Right lobe of liver (tissue), 6 donors: ENCODE measurements around the gene SENP8. TPM values are rescaled to one million over a fixed set of nuclear protein-coding genes. Genes with fewer than 3 reads are reported as not detected.

Experiments
- ATAC-seq, 4 donors: fragments of 200-7000 bp; cut with Tn5 transposase; one replicate each; pipeline ENCODE4 v1.9.1; 2020; ENCODE audit warnings: mild to moderate bottlenecking in 4 of 4, moderate library complexity in 4 of 4
- DNase-seq, 3 donors: peaks; one replicate each; pipeline ENCODE4 v3.0.0-alpha.2; 2020
- H3K27ac ChIP-seq, 3 donors: fragments of 200-600 bp; one replicate each; pipeline ENCODE4 v1.8.0; 2022
- H3K27me3 ChIP-seq, 2 donors: fragments of 200-600 bp; one replicate each; pipeline ENCODE4 v1.8.0; 2022
- H3K36me3 ChIP-seq, 4 donors: fragments of 200-600 bp; sonication (generic) in 1 of 4; one replicate each; pipeline versions ENCODE4 v1.5.1 to v1.8.0; 2017 to 2022; ENCODE audit warnings: control low read depth in 1 of 4
- H3K4me1 ChIP-seq, 4 donors: fragments of 200-600 bp; sonication (generic) in 1 of 4; one replicate each; pipeline versions ENCODE4 v1.5.1 to v1.8.0; 2017 to 2022; ENCODE audit warnings: control low read depth in 1 of 4
- H3K4me3 ChIP-seq, 3 donors: fragments of 200-600 bp; one replicate each; pipeline ENCODE4 v1.8.0; 2022
- H3K9me3 ChIP-seq, 4 donors: fragments of 200-600 bp; sonication (generic) in 1 of 4; one replicate each; pipeline versions ENCODE4 v1.5.1 to v1.8.0; 2017 to 2022; ENCODE audit warnings: control low read depth in 1 of 4
- POLR2A ChIP-seq: fragments of 450-650 bp; IDR thresholded peaks from one replicate; pipeline ENCODE4 v1.6.1; 2017; ENCODE audit warnings: antibody characterized with exemption, mild to moderate bottlenecking
- WGBS: methylation state at CpG from one replicate; pipeline ENCODE4 v1.1.6; 2018; ENCODE audit warnings: low coverage, low lambda C conversion rate; ENCODE audit not compliant: insufficient coverage; ENCODE audit errors: missing lambda C conversion rate; 5-methylcytosine and 5-hydroxymethylcytosine counted together
- intact Hi-C, 2 donors: fragments of 100-400 bp; cut with DNase I; formaldehyde crosslinking; loops; one replicate each; pipeline versions ENCODE4 v1.11.2 to v1.14.1; 2022
- total RNA-seq, 6 experiments: library from RNA; depleted of rRNA in 2 of 6; stranded (reverse); fragments of >200 nt in 2 of 6; fragmentation: NEBNext Ultra II Directional in 3 of 6; extraction: Animal tissue kit (Norgen Biotek cat#: 25700) in 3 of 6; gene quantifications; one replicate each; pipeline versions ENCODE4 v1.1.0 to v1.2.4, GENCODE V29; 2016 to 2023
- TF ChIP-seq, protein P1 (sequence below), 4 donors: fragments of 200-600 bp in 3 of 4; fragments of 450-650 bp in 1 of 4; IDR thresholded peaks; one replicate each; pipeline versions ENCODE4 v1.5.1 to v1.8.0; 2016 to 2022; ENCODE audit warnings: antibody characterized with exemption in 4 of 4, mild to moderate bottlenecking in 2 of 4
- donor health status: DM: no; HTN: yes; CAD: no.
- donor health status: DM: no; HTN: no; CAD: no.
- donor health status: DM: no; HTN: no; CAD: no.
- donor health status: DM: no; HTN: yes; CAD: no.
- donor health status: DM: no; HTN: yes; CAD: no.

Gene SENP8
- total RNA-seq, 6 experiments from 2014 or later, result 0.61 to 2.6 (median 1.0) TPM

DNA sequence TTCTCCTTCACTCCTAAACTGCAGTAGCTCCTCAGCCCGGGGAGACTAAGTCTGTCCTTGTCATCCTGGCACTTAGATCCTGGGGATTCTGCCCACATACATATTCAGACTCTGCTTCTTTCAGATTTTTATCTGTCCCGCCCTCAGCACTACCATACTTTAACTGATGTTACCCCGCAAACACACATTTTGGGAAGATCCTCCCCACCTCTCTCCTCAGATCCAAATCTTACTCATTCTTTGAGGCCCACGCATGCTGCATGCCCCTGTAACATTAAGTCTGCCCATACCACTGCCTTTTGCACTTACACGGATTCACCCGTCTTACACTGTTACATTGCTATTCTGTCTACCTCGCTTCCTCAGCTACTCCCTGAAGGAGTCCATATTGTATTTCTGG, 36.1 kb downstream of the SENP8 start:
- ATAC-seq (no peak), DNase-seq (no peak)
- WGBS, result 95% methylated on average over 7 of the region's 7 CpGs
- TF ChIP-seq, protein P1, sequence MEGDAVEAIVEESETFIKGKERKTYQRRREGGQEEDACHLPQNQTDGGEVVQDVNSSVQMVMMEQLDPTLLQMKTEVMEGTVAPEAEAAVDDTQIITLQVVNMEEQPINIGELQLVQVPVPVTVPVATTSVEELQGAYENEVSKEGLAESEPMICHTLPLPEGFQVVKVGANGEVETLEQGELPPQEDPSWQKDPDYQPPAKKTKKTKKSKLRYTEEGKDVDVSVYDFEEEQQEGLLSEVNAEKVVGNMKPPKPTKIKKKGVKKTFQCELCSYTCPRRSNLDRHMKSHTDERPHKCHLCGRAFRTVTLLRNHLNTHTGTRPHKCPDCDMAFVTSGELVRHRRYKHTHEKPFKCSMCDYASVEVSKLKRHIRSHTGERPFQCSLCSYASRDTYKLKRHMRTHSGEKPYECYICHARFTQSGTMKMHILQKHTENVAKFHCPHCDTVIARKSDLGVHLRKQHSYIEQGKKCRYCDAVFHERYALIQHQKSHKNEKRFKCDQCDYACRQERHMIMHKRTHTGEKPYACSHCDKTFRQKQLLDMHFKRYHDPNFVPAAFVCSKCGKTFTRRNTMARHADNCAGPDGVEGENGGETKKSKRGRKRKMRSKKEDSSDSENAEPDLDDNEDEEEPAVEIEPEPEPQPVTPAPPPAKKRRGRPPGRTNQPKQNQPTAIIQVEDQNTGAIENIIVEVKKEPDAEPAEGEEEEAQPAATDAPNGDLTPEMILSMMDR (IDR thresholded peaks at IDR 0.05), result no peak
- TF ChIP-seq POLR2A, result no peak
- H3K4me3 ChIP-seq, result no peak overlapping the region
- peaks cover 0 to 8% (median 0%) of the 10 kb centered on the region in 4 donors for H3K4me1 ChIP-seq
- intact Hi-C loops, result loop anchor here in 1 of 2 donors (10.0 kb wide), 1 partner anchor 410 kb away; no protein-coding TSS in a partner anchor
- no peak overlapping the region for H3K27ac ChIP-seq
- H3K36me3 ChIP-seq, result no peaks in the 10 kb centered on the region
- no peaks in the 10 kb centered on the region for H3K9me3 ChIP-seq
- no peaks in the 10 kb centered on the region for H3K27me3 ChIP-seq

DNA sequence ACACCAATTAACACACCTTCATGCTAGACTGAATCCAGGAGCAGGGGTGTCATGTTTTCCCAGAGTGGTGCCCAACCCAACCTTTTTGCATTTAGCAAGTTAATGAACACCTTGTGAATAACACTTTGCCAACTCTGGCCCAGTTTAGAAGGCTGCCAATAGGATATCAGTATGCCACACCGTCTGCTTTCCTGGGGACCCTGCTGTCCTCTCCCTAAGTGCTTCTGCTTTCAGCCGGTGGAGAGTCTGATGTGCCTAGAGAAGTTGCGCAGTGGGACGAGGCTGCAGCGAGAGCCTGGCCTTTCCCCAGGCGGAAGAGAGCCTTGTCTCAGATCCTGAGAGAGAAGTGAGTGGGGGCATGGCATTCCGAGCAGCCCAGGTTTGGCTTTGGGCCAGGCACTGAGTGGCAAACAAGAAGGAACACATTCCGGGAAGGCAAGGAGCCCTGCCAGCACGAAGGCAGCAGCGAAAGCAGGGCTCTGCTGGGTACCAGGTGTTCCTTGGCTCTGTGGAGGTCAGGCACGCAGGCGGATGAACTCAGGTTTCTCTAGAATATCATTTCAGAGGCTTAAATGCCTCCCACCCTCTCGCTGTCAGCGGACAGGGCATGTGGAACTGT, 36.9 kb downstream of the SENP8 start:
- Histone ChIP-seq H3K36me3 (no peaks in the 10 kb centered on the region), H3K27me3 (no peaks in the 10 kb centered on the region), H3K9me3 (no peaks in the 10 kb centered on the region), H3K4me3 (peak overlapping the region; percentile 24 to 60 (median 46)), H3K4me1 (peaks cover 0 to 8% (median 0%) of the 10 kb centered on the region in 4 donors), H3K27ac (no peak overlapping the region)
- intact Hi-C loops, result loop anchor here in 1 of 2 donors (10.0 kb wide), 1 partner anchor 410 kb away; no protein-coding TSS in a partner anchor
- DNase-seq (peak; percentile 71 to 76 (median 74)), ATAC-seq (peak; percentile 58 to 71 (median 63))
- TF ChIP-seq, protein P1 (IDR thresholded peaks at IDR 0.05), result no peak
- no peak for TF ChIP-seq POLR2A
- 36% methylated on average over 6 of the region's 14 CpGs for whole genome bisulfite sequencing

DNA sequence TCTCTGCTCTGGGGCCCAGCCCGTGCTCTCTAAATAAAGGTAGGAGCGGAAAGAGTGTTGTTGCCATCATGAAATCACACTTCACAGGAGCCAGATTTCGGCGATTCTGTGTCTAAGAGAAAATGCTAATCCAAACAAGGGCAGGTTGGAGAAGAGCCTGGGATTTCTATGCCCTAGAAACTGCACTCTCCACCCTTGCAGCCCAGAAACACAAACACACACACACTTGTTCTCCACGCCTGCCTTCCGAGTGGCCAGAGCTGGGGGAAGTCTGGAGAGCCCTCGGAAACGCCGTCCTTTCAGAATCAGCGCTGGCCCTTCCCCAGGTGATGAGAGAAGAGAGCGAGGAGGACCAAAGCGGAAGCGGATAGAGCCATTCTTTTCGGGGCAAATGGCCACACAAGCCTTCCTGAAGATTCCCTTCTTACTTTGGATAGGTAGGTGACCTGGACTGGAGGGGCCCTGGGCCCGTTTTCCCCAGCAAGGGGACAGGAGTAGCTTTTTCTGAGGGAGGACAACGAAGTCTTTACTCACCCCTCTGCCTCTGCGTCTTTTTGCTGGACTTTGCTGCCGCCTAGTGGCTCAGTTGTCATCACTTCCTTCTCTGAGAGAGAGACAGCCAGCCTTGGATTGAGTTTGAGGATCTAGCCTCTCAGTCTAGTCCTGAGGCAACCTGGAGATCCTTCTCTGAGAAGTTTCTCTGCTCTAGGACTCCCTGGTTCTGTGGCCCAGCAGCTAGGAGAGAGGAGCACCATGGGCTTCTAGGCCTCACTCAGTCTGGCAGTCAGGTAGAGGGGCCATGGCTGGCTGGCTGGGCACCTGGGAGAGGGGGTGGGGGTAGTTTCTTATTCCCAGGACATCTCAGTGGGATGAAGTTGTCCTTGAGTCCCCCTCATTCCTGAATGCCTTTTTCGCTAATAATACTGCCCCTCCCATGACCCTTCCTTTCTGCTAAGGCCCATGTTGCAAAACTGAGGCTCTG, 37.7 kb downstream of the SENP8 start:
- no peaks in the 10 kb centered on the region for H3K9me3 ChIP-seq
- ATAC-seq (peak; percentile 90 to 93 (median 92)), DNase-seq (peak; percentile 81 to 83 (median 83))
- H3K27ac ChIP-seq, result no peak overlapping the region
- peak overlapping the region; percentile 24 to 60 (median 46) for H3K4me3 ChIP-seq
- H3K27me3 ChIP-seq, result no peaks in the 10 kb centered on the region
- 10% methylated on average over 15 of the region's 19 CpGs for WGBS
- intact Hi-C loops, result loop anchor here in 1 of 2 donors (10.0 kb wide), 1 partner anchor 411 kb away; no protein-coding TSS in a partner anchor
- peaks cover 0 to 8% (median 0%) of the 10 kb centered on the region in 4 donors for H3K4me1 ChIP-seq
- no peaks in the 10 kb centered on the region for H3K36me3 ChIP-seq
- TF ChIP-seq, protein P1 (IDR thresholded peaks at IDR 0.05), result peak; percentile 76 to 91 (median 82)
- TF ChIP-seq POLR2A, result no peak

DNA sequence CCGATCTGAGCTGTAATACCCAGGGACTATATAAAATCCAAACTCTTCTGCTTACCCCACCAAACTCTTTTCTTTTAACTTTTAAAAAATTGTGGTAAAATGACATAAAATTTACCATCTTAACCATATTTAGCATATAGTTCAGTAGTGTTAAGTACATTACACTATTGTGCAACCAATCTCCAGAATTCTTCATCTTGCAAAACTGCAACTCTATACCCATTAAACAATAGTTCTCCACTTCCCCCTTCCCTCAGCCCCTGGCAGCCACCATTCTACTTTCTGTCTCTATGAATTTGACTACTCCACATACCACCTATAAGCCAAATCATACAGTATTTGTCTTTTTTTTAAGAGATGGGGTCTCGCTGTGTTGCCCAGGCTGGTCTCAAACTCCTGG, 38.7 kb downstream of the SENP8 start:
- Histone ChIP-seq H3K4me1 (peaks cover 0 to 8% (median 0%) of the 10 kb centered on the region in 4 donors), H3K36me3 (no peaks in the 10 kb centered on the region), H3K4me3 (no peak overlapping the region), H3K9me3 (no peaks in the 10 kb centered on the region), H3K27ac (no peak overlapping the region), H3K27me3 (no peaks in the 10 kb centered on the region)
- WGBS, result 86% methylated on average over 2 of the region's 2 CpGs
- intact Hi-C loops, result loop anchor here in 1 of 2 donors (10.0 kb wide), 1 partner anchor 412 kb away; no protein-coding TSS in a partner anchor
- ATAC-seq (no peak), DNase-seq (no peak)
- no peak for TF ChIP-seq POLR2A
- TF ChIP-seq, protein P1 (IDR thresholded peaks at IDR 0.05), result no peak
